Measurements from ENCODE around the gene THAP3. TPM values are rescaled to one million over a fixed set of nuclear protein-coding genes. Genes with fewer than 3 reads are reported as not detected.

Gene THAP3
- total and polyA plus RNA-seq, 9 of the 15 experiments (the other 6 are each of a cell fraction or from before 2014, with no cell fraction given): 1.9 to 31.2 (median 18.2) TPM

DNA sequence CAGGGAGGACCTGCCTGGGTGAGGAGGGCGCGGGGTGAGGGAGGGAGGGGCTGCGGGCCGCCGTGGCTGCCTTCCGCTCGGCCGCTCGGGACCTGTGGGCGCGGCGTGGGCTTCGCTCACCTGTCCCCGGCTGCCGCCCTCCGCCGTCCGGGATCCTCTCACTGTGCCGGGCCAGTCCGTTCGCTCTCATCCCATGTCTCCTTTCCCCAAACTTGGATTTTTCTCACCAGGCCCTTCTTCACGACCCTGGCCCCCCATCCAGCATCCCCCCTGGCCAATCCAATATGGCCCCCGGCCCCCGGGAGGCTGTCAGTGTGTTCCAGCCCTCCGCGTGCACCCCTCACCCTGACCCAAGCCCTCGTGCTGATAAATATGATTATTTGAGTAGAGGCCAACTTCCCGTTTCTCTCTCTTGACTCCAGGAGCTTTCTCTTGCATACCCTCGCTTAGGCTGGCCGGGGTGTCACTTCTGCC lies 44.5 kb upstream of the THAP3 start (continued):
- TF ChIP-seq, protein P1, sequence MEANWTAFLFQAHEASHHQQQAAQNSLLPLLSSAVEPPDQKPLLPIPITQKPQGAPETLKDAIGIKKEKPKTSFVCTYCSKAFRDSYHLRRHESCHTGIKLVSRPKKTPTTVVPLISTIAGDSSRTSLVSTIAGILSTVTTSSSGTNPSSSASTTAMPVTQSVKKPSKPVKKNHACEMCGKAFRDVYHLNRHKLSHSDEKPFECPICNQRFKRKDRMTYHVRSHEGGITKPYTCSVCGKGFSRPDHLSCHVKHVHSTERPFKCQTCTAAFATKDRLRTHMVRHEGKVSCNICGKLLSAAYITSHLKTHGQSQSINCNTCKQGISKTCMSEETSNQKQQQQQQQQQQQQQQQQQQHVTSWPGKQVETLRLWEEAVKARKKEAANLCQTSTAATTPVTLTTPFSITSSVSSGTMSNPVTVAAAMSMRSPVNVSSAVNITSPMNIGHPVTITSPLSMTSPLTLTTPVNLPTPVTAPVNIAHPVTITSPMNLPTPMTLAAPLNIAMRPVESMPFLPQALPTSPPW (CRISPR knock-in tag; IDR thresholded peaks at IDR 0.05): peak; percentile 8; the same call in 1 of the 2 replicates
- TF ChIP-seq ZNF12 (CRISPR knock-in tag; IDR thresholded peaks at IDR 0.05) (0 out of 2 replicates have a peak, but pooled peaks have one; percentile 56), ZNF431 (CRISPR knock-in tag; IDR thresholded peaks at IDR 0.05) (peak; percentile 60; the same call in 1 of the 2 replicates), ZKSCAN1 (IDR thresholded peaks at IDR 0.05; ENCODE audit: low read depth, low read length) (0 out of 2 replicates have a peak, but pooled peaks have one; percentile 11), NELFE (IDR thresholded peaks at IDR 0.05; ENCODE audit: insufficient read depth, insufficient read length) (no peak), ZNF717 (CRISPR knock-in tag; IDR thresholded peaks at IDR 0.05) (no peak), POLR2G (IDR thresholded peaks at IDR 0.05; ENCODE audit: low read depth, low read length) (peak; percentile 9; the same call in 1 of the 2 replicates), TEAD2 (tag; IDR thresholded peaks at IDR 0.05) (no peak), MAFK (IDR thresholded peaks at IDR 0.05; ENCODE audit: low read length) (no peak), RBBP5 (IDR thresholded peaks at IDR 0.05; ENCODE audit: borderline replicate concordance, insufficient read depth, low read length, poor library complexity, severe bottlenecking) (peak; percentile 30), ZNF785 (CRISPR knock-in tag; IDR thresholded peaks at IDR 0.05) (peak; percentile 13; the same call in 1 of the 2 replicates), FOSL1 (tag; conservative IDR thresholded peaks at IDR 0.05) (peak; percentile 32; the same call in 1 of the 2 replicates), GTF2A2 (tag; IDR thresholded peaks at IDR 0.05) (no peak), ZFX (CRISPR knock-in tag; IDR thresholded peaks at IDR 0.05) (no peak; the same call in 1 of the 2 replicates), GTF2F1 (IDR thresholded peaks at IDR 0.05; ENCODE audit: low read depth, low read length) (no peak)
- TF ChIP-seq, protein P2, sequence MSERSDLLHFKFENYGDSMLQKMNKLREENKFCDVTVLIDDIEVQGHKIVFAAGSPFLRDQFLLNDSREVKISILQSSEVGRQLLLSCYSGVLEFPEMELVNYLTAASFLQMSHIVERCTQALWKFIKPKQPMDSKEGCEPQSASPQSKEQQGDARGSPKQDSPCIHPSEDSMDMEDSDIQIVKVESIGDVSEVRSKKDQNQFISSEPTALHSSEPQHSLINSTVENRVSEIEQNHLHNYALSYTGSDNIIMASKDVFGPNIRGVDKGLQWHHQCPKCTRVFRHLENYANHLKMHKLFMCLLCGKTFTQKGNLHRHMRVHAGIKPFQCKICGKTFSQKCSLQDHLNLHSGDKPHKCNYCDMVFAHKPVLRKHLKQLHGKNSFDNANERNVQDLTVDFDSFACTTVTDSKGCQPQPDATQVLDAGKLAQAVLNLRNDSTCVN (CRISPR knock-in tag; IDR thresholded peaks at IDR 0.05): 0 out of 2 replicates have a peak, but pooled peaks have one; percentile 52
- TF ChIP-seq, protein P3, sequence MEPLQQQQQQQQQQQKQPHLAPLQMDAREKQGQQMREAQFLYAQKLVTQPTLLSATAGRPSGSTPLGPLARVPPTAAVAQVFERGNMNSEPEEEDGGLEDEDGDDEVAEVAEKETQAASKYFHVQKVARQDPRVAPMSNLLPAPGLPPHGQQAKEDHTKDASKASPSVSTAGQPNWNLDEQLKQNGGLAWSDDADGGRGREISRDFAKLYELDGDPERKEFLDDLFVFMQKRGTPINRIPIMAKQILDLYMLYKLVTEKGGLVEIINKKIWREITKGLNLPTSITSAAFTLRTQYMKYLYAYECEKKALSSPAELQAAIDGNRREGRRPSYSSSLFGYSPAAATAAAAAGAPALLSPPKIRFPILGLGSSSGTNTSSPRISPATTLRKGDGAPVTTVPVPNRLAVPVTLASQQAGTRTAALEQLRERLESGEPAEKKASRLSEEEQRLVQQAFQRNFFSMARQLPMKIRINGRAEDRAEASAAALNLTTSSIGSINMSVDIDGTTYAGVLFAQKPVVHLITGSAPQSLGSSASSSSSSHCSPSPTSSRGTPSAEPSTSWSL (CRISPR knock-in tag; IDR thresholded peaks at IDR 0.05; ENCODE audit: borderline replicate concordance): no peak
- TF ChIP-seq, protein P4, sequence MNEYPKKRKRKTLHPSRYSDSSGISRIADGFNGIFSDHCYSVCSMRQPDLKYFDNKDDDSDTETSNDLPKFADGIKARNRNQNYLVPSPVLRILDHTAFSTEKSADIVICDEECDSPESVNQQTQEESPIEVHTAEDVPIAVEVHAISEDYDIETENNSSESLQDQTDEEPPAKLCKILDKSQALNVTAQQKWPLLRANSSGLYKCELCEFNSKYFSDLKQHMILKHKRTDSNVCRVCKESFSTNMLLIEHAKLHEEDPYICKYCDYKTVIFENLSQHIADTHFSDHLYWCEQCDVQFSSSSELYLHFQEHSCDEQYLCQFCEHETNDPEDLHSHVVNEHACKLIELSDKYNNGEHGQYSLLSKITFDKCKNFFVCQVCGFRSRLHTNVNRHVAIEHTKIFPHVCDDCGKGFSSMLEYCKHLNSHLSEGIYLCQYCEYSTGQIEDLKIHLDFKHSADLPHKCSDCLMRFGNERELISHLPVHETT (CRISPR knock-in tag; conservative IDR thresholded peaks at IDR 0.05 in 1 of 2, IDR thresholded peaks at IDR 0.05 in 1 of 2): 0 out of 4 replicates have a peak, but pooled peaks of 1 of the 2 experiments have one; percentile 4
- TF ChIP-seq, protein P5, sequence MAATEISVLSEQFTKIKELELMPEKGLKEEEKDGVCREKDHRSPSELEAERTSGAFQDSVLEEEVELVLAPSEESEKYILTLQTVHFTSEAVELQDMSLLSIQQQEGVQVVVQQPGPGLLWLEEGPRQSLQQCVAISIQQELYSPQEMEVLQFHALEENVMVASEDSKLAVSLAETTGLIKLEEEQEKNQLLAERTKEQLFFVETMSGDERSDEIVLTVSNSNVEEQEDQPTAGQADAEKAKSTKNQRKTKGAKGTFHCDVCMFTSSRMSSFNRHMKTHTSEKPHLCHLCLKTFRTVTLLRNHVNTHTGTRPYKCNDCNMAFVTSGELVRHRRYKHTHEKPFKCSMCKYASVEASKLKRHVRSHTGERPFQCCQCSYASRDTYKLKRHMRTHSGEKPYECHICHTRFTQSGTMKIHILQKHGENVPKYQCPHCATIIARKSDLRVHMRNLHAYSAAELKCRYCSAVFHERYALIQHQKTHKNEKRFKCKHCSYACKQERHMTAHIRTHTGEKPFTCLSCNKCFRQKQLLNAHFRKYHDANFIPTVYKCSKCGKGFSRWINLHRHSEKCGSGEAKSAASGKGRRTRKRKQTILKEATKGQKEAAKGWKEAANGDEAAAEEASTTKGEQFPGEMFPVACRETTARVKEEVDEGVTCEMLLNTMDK (IDR thresholded peaks at IDR 0.05; ENCODE audit: borderline replicate concordance, insufficient read depth, low read depth, low read length, poor library complexity, severe bottlenecking): no peak

Measured in K562 (cell line).